H1 (cell line): Measurements from ENCODE around the gene ITGA5. TPM values are rescaled to one million over a fixed set of nuclear protein-coding genes. Genes with fewer than 3 reads are reported as not detected.

Experiments
- CTCF ChIA-PET: fragments of 300-600 bp; sonication (Branson Sonifier 250); formaldehyde crosslinking; loops from one replicate; lab custom pipeline; 2021; ENCODE audit not compliant: partially characterized antibody; lab: Charles Lee
- POLR2A ChIA-PET: fragments of 300-600 bp; sonication (Branson Sonifier 250); formaldehyde crosslinking; loops from one replicate; lab custom pipeline; 2021; ENCODE audit warnings: inconsistent platforms; ENCODE audit not compliant: partially characterized antibody; lab: Charles Lee
- DNase-seq, 2 experiments: peaks; one replicate each; pipeline versions ENCODE4 v3.0.0 to v3.0.0-alpha.2; 2010 to 2022; ENCODE audit warnings: low spot score in 2 of 2, low read depth in 1 of 2, mixed read lengths in 1 of 2
- FAIRE-seq: peaks from 2 replicates; lab custom pipeline; 2011; peaks lifted over from hg19 to GRCh38; lab: Jason Lieb, UNC
- H2AFZ ChIP-seq: 2 replicates; pipeline ENCODE4 v1.8.1; 2012; ENCODE audit warnings: low read length, inconsistent platforms
- H2AK5ac ChIP-seq: 2 replicates; pipeline ENCODE4 v1.6.1; 2013; ENCODE audit warnings: low read depth, low read length
- H2BK120ac ChIP-seq: replicated peaks from 2 replicates; pipeline ENCODE3; 2013; ENCODE audit warnings: low read depth, low read length, inconsistent platforms
- H2BK12ac ChIP-seq: 2 replicates; pipeline ENCODE4 v1.6.1; 2013; ENCODE audit warnings: low read depth, low read length
- H2BK15ac ChIP-seq: 2 replicates; pipeline ENCODE4 v1.6.1; 2013; ENCODE audit warnings: low read length
- H2BK20ac ChIP-seq: 2 replicates; pipeline ENCODE4 v1.6.1; 2013; ENCODE audit warnings: low read length
- H2BK5ac ChIP-seq: 2 replicates; pipeline ENCODE4 v1.6.1; 2013; ENCODE audit warnings: low read depth, low read length
- H3K14ac ChIP-seq: 2 replicates; pipeline ENCODE4 v1.6.1; 2013; ENCODE audit warnings: inconsistent platforms; ENCODE audit not compliant: insufficient read length
- H3K18ac ChIP-seq: 2 replicates; pipeline ENCODE4 v1.6.1; 2013; ENCODE audit warnings: low read length; ENCODE audit errors: extremely low read depth
- H3K23ac ChIP-seq: 2 replicates; pipeline ENCODE4 v1.6.1; 2013; ENCODE audit warnings: inconsistent platforms; ENCODE audit not compliant: insufficient read length
- H3K23me2 ChIP-seq: 2 replicates; pipeline ENCODE4 v1.6.1; 2013; ENCODE audit warnings: low read depth, low read length
- H3K27ac ChIP-seq: 2 replicates; pipeline ENCODE4 v1.6.1; 2011; ENCODE audit warnings: low read depth, low read length, inconsistent platforms
- H3K27me3 ChIP-seq, 4 experiments: replicated peaks in 1 of 4; 1 replicate in 1 of 4; 2 replicates in 3 of 4; pipeline versions ENCODE4 v1.6.1 to v1.8.1; 2011 to 2013; ENCODE audit warnings: low read length in 3 of 4, mild to moderate bottlenecking in 3 of 4, inconsistent platforms in 2 of 4, mixed read lengths in 2 of 4, moderate library complexity in 1 of 4; ENCODE audit not compliant: control insufficient read depth in 3 of 4, insufficient read depth in 3 of 4; ENCODE audit errors: extremely low read depth in 1 of 4
- H3K36me3 ChIP-seq, 4 experiments: 2 replicates each; pipeline versions ENCODE4 v1.6.1 to v1.8.1; 2011 to 2013; ENCODE audit warnings: mild to moderate bottlenecking in 4 of 4, low read length in 3 of 4, moderate library complexity in 2 of 4, control low read depth in 1 of 4, inconsistent platforms in 1 of 4; ENCODE audit not compliant: insufficient read depth in 4 of 4, control insufficient read depth in 2 of 4
- H3K4ac ChIP-seq: replicated peaks from 2 replicates; pipeline ENCODE3; 2013; ENCODE audit warnings: low read length, low read depth, mixed read lengths, inconsistent platforms; ENCODE audit not compliant: insufficient read length
- H3K4me1 ChIP-seq, 4 experiments: replicated peaks in 1 of 4; 1 replicate in 1 of 4; 2 replicates in 3 of 4; pipeline versions ENCODE4 v1.6.1 to v1.8.1; 2011 to 2013; ENCODE audit warnings: low read length in 3 of 4, inconsistent platforms in 2 of 4, mixed read lengths in 1 of 4; ENCODE audit not compliant: insufficient read depth in 4 of 4, control insufficient read depth in 3 of 4
- H3K4me2 ChIP-seq, 2 experiments: 2 replicates each; pipeline versions ENCODE4 v1.6.1 to v1.8.1; 2011 to 2013; ENCODE audit warnings: low read depth in 2 of 2, low read length in 2 of 2, control low read depth in 1 of 2, inconsistent platforms in 1 of 2, mild to moderate bottlenecking in 1 of 2; ENCODE audit not compliant: insufficient read depth in 1 of 2
- H3K4me3 ChIP-seq, 4 experiments: fragments of 200-600, 300-600 bp in 1 of 4; sonication (generic), shearing (Covaris generic), sonication (Bioruptor Twin) in 1 of 4; 2 replicates each; pipeline versions ENCODE4 v1.5.1 to v1.8.1; 2011 to 2016; ENCODE audit warnings: low read length in 4 of 4, low read depth in 3 of 4, control low read depth in 2 of 4, inconsistent platforms in 2 of 4, mild to moderate bottlenecking in 2 of 4, mixed read lengths in 1 of 4, moderate library complexity in 1 of 4; ENCODE audit not compliant: insufficient read depth in 2 of 4; ENCODE audit errors: extremely low read depth in 1 of 4
- H3K56ac ChIP-seq: replicated peaks from 2 replicates; pipeline ENCODE3; 2013; ENCODE audit warnings: low read depth, mild to moderate bottlenecking, mixed read lengths, low read length, inconsistent platforms; ENCODE audit not compliant: insufficient read length
- H3K79me1 ChIP-seq: 2 replicates; pipeline ENCODE4 v1.6.1; 2013; ENCODE audit warnings: low read depth, low read length, control low read depth
- H3K79me2 ChIP-seq, 2 experiments: 2 replicates each; pipeline versions ENCODE4 v1.6.1 to v1.8.1; 2012 to 2013; ENCODE audit warnings: low read length in 2 of 2, mild to moderate bottlenecking in 2 of 2, inconsistent platforms in 1 of 2; ENCODE audit not compliant: insufficient read depth in 2 of 2, control insufficient read depth in 1 of 2
- H3K9ac ChIP-seq, 4 experiments: replicated peaks in 1 of 4; 1 replicate in 1 of 4; 2 replicates in 3 of 4; pipeline versions ENCODE4 v1.6.1 to v1.8.1; 2011 to 2013; ENCODE audit warnings: low read depth in 3 of 4, low read length in 3 of 4, control low read depth in 2 of 4, mild to moderate bottlenecking in 2 of 4, moderate library complexity in 2 of 4, inconsistent platforms in 1 of 4; ENCODE audit errors: extremely low read depth in 1 of 4
- H3K9me3 ChIP-seq, 2 experiments: 2 replicates each; pipeline versions ENCODE4 v1.6.1 to v1.8.1; 2012 to 2013; ENCODE audit warnings: mild to moderate bottlenecking in 2 of 2, moderate library complexity in 2 of 2, control low read depth in 1 of 2, inconsistent platforms in 1 of 2, low read depth in 1 of 2, low read length in 1 of 2, mixed read lengths in 1 of 2; ENCODE audit not compliant: insufficient read depth in 2 of 2
- H4K20me1 ChIP-seq, 2 experiments: replicated peaks in 1 of 2; 2 replicates each; pipeline versions ENCODE3 to v1.8.1; 2011 to 2013; ENCODE audit warnings: inconsistent platforms in 2 of 2, low read length in 2 of 2, mild to moderate bottlenecking in 1 of 2; ENCODE audit not compliant: insufficient read depth in 2 of 2, control insufficient read depth in 1 of 2
- H4K5ac ChIP-seq: 2 replicates; pipeline ENCODE4 v1.6.1; 2013; ENCODE audit warnings: low read length, low read depth, mixed read lengths, inconsistent platforms; ENCODE audit not compliant: insufficient read length
- H4K8ac ChIP-seq: 2 replicates; pipeline ENCODE4 v1.8.0; 2013; ENCODE audit warnings: mild to moderate bottlenecking, moderate library complexity, low read length, inconsistent platforms; ENCODE audit not compliant: insufficient read depth; ENCODE audit errors: extremely low read depth
- H4K91ac ChIP-seq: replicated peaks from 2 replicates; pipeline ENCODE3; 2013; ENCODE audit warnings: low read length, mixed read lengths, inconsistent platforms; ENCODE audit not compliant: insufficient read length
- EZH2 ChIP-seq: fragments of 200-600 bp; sonication (generic); IDR thresholded peaks from 2 replicates; pipeline ENCODE4 v1.7.1; 2012; ENCODE audit warnings: low read depth, mild to moderate bottlenecking, moderate library complexity, low read length, inconsistent platforms; ENCODE audit not compliant: severe bottlenecking
- KDM5A ChIP-seq: fragments of 200-600 bp; IDR thresholded peaks from 2 replicates; pipeline ENCODE4 v1.7.1; 2012; ENCODE audit warnings: mild to moderate bottlenecking, low read length, inconsistent platforms, mixed read lengths
- WGBS, 2 experiments: shearing (Covaris generic) in 1 of 2; methylation state at CpG; one replicate each; pipeline versions ENCODE4 v1.1.6 to v1.1.7; 2013 to 2015; ENCODE audit warnings: low lambda C conversion rate in 2 of 2, mixed read lengths in 2 of 2, inconsistent platforms in 1 of 2, low coverage in 1 of 2, missing lambda C conversion rate in 1 of 2; ENCODE audit not compliant: insufficient replicate concordance in 2 of 2, insufficient coverage in 1 of 2, insufficient read length in 1 of 2; ENCODE audit errors: extremely low coverage in 1 of 2, missing lambda C conversion rate in 1 of 2; 5-methylcytosine and 5-hydroxymethylcytosine counted together
- polyA plus RNA-seq, 7 experiments: library from polyadenylated mRNA; depleted of rRNA in 3 of 7; stranded (reverse) in 5 of 7; unstranded in 2 of 7; fragments of >200 nt in 5 of 7; fragments of 200-250 nt in 2 of 7; gene quantifications; 1 replicate in 5 of 7; 2 replicates in 1 of 7; 4 replicates in 1 of 7; pipeline versions ENCODE4 v1.2.1 to v1.2.3, GENCODE V29; 2011 to 2013; ENCODE audit warnings: missing spikeins in 2 of 7, mixed read lengths in 2 of 7
- total RNA-seq: library from RNA; stranded (reverse); fragmentation: NEBNext Ultra II Directional; extraction: Animal tissue kit (Norgen Biotek cat#: 25700); gene quantifications from 2 replicates; pipeline ENCODE4 v1.2.1, GENCODE V29; 2021

The ITGA5 gene
- total and polyA plus RNA-seq, 2 of the 8 experiments (the other 6 are each of a cell fraction or from before 2014, with no cell fraction given), result 11.6 to 19.4 TPM

DNA sequence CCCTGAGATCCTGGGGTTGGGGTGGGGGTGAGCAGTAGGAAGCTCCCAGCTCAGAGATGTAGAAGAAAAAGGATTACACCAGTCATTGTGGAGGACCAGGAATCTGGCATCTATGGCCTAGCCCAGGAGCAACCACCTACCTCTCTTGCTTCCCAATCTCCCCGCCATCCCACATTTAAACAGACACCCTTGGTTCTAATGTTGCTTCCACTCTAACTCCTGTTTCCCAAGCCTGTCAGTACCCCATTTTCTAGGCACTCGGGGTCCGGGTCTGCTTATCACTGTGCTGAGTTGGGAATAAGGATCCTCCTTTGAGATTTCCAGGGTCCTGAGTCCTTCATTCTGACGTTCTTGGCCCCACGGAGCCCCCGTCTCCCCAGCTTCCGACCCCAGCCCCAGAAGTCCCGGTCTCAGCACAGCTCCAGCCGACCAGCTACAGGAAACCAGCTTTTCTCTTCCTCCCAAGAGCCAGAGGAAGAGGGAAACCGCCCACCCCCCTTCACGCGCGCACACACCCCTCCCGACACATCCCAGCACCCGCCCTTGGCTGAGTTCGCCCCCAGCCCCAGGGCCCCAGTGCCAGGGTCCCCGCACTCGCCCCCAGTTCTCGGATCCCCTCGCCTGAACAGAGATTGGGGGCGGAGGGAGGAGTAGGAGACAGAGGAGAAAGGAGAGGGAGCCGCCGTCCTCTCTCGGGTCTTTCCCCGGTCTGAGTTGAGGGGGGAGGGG lies 1.2 kb downstream of the ITGA5 start:
- peaks cover 0 to 22% (median 17%) of the 10 kb centered on the region in 4 experiments; a peak in 5 of 7 replicates for H3K27me3 ChIP-seq
- no peak overlapping the region for H4K8ac ChIP-seq
- H3K14ac ChIP-seq, result no peak overlapping the region
- H2AFZ ChIP-seq, result no peak overlapping the region
- H3K23me2 ChIP-seq, result peaks cover 5% of the 10 kb centered on the region
- no peak overlapping the region for H3K23ac ChIP-seq
- no peaks in the 10 kb centered on the region for H3K36me3 ChIP-seq
- no peak overlapping the region for H3K27ac ChIP-seq
- H3K56ac ChIP-seq, result no peak overlapping the region
- H2AK5ac ChIP-seq, result no peak overlapping the region
- no peak overlapping the region for H3K4ac ChIP-seq
- WGBS, 2 experiments, result 21% methylated on average over 9 of the region's 25 CpGs; no CpG with 5 or more reads in 1 of the 2 experiments
- H3K79me2 ChIP-seq, result no peaks in the 10 kb centered on the region
- ChIA-PET POLR2A (interaction anchor here (0.7 to 1.8 kb wide), 7 partner anchors 10 to 136 kb away, joined by 3 to 7 read pairs (median 3); no protein-coding TSS in a partner anchor), CTCF (interaction anchor here (0.5 to 12.1 kb wide), 12 partner anchors 11 to 358 kb away, joined by 3 to 271 read pairs (median 3); no protein-coding TSS in a partner anchor)
- no peak for FAIRE-seq
- H4K91ac ChIP-seq, result no peak overlapping the region
- peaks cover 6 to 16% (median 9%) of the 10 kb centered on the region in 4 experiments for H3K4me1 ChIP-seq
- H3K9me3 ChIP-seq, result no peaks in the 10 kb centered on the region
- no peak overlapping the region for H2BK12ac ChIP-seq
- peak; percentile 34 for TF ChIP-seq EZH2
- TF ChIP-seq KDM5A, result no peak
- no peak overlapping the region for H2BK120ac ChIP-seq
- no peak overlapping the region for H2BK15ac ChIP-seq
- no peak overlapping the region for H3K18ac ChIP-seq
- no peaks in the 10 kb centered on the region for H3K79me1 ChIP-seq
- no peak for DNase-seq
- no peak overlapping the region; the same call in 1 of the 2 replicates for H2BK20ac ChIP-seq
- H2BK5ac ChIP-seq, result peak overlapping the region; percentile 77; the same call in 1 of the 2 replicates
- peak overlapping the region; percentile 67 to 92 (median 76) for H3K4me3 ChIP-seq
- peak overlapping the region; percentile 77 to 95 for H3K4me2 ChIP-seq
- peak overlapping the region in 3 of 4 experiments; percentile 20 to 48 (median 35); a peak in 5 of 7 replicates for H3K9ac ChIP-seq
- H4K20me1 ChIP-seq, result no peaks in the 10 kb centered on the region
- no peak overlapping the region for H4K5ac ChIP-seq
